Smooth muscle cell of the brain vasculature (primary cell): ENCODE data around the gene MLLT10.

ENCODE experiments used
- DNase-seq: peaks from one replicate; pipeline ENCODE4 v3.0.0-alpha.2; 2012; ENCODE audit warnings: low read depth, low spot score

MLLT10 gene

DNA sequence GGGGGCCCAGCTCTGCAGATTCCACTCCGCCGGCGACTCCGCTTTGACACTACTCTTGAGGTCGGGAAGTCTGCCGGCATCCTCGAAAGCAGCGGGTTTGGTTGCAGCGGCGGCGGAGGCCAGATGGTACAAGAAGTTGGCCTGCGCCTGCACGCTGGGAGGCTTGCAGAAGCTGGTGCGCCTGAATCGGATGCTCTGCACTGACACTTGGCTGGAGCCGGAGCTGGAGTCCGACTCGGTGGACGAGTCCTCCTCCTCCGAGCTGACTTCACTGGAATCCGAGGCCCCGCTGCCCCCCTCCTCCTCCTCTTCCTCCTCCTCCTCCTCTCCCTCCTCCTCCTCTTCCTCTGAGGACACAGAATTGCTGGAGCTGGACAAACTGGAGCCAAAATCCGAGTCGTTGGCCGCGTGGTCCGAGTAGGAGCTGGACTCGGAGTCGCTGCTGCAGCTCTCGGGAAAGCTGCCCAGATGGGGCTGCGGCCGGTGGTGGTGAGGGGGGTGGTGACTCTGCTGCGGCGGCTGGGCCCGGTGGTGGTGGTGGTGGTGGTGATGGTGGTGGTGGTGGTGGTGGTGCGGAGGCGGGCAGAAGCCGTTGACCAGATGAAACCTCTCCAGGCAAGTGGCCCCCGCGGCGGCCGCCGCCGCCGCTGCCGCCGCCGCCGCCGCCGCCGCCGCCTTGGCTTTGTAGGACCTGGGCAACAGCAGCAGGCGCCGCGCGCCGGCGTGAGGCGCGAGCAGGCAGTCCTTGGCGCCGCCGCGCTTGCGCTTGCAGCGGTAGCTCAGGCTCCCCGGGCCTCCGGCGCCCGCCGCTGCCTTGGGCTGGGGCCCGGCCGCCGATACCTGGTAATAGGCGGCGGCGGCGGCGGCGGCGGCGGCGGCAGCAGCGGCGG lies 17.5 kb upstream of the MLLT10 start:
- no peak for DNase-seq

GRCh38 chr10:21517134-21518031 lies 16.6 kb upstream of the MLLT10 start:
- no peak for DNase-seq

DNA sequence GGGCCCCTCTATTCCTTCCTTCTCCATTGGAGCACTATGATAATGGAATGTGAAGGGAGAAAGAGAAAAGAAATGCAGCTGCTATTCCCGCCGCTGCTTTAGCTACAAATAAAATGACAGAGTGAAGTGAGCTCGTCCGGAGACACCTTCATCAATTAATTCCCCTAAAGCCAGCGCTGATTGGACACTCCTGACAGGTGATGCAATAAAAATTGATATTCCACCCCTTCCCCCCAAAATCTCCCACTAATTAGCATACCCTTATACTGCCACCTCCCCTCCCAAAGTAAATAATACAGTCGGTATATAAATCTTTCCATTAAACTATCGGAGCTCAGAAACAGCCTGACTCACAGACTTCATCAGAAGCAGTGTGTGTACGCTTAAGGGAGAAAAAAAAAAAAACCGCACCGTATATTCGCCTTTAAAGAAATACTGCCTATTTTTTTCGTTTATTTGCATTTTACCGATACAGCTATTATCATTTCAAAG lies 15.8 kb upstream of the MLLT10 start:
- no peak for DNase-seq

DNA sequence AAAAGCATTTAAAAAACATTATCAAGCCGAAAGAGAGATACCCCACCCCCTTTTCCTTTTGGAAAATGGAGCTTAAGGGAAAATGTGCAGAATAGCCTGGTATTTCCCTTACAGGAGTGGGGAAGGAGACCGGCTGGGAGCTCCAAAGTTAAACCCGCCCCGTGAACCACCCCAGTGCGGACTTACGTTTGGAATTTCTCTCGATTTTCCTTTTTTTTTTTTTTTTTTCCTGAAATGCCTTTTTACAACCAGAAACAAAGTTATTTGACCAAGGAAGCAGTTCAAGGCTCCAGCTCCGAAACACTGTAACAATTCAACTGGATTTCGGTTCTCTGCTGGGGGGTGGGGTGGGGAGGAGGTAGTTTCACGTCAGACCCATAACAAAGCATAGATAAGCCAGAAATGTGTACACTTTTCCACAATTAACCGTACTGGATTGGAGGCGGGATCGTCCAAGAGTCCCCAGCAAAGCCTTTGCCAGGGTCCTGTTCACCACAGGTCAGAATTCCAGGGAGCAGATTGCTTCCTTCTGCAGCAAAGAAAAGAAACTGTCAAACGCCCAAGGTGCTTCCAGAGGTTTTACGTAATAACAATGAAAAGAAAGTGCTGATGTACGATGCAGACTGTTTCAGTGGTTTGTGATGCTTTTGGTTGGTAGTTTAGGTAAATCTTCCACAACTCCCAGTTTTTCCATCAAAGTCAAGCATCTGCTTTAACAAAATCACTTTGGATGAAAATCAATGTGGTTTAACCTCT lies 15.2 kb upstream of the MLLT10 start:
- no peak for DNase-seq

GRCh38 chr10:21519397-21519933 lies 14.6 kb upstream of the MLLT10 start:
- DNase-seq = no peak

- DNase-seq = no peak
These were observed 14.0 kb upstream of the MLLT10 start for GRCh38 chr10:21519941-21520436.

- DNase-seq = no peak
These were observed 13.5 kb upstream of the MLLT10 start for GRCh38 chr10:21520509-21520908.

- DNase-seq = no peak
These were observed 13.1 kb upstream of the MLLT10 start for GRCh38 chr10:21520949-21521348.

GRCh38 chr10:21521751-21522533 lies 12.1 kb upstream of the MLLT10 start:
- DNase-seq = no peak

DNA sequence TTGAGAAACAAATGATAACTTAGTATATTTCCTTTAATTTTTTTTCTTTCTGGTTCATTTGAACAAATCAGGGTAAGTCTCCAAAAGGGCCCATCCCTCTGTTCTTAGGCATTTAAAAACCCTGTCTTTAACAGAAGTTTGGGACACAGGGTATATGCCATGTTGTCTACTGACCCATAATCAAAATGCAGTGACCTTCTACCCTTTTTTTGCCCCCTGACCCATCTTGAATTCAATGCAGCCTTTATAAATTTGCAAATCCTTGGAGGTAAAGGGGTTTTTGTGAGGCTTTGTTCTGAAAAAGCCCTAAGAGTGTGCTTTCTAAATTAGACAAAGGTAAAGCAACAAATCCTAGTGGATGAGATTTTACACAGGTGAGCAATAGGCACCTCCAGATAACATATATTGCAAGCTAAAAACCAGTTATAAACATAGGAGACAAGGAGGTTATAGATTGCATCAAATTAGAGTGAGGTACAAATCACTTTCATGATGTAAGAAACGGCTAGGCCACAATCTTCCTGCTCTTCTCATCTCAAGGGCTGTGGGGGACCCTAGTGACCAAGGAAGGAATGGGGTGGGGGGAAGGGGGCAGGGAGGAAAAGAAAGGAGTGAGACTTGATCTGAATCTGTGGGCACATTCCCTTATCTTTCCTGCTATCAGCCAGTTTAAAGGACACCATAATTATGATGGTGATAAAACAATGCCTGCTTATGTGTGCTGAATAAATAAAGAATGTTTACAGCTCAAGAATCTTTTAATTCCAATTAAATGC lies 11.2 kb upstream of the MLLT10 start:
- no peak for DNase-seq

DNA sequence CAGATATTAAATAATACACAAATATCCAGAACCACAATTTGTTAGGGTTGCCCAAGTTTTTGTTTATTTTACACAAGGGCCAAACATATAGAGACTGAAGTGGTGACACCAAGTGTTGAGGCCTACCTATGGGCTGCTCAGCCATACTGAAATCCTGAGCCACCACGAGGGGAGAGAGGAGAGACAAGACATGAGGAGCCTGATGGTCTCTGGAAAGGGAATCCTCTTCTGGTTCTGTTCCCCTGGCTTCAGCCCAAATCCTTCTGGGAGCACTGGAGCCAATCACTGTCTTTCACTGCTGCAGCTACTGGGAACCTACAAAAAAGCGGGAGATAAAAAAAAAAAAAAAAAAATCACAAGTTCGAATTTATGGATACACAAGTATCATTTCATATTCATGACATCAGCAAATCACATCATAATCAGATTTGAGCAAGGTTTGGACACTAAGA lies 10.4 kb upstream of the MLLT10 start:
- DNase-seq = no peak

- no peak for DNase-seq
These were observed 9.9 kb upstream of the MLLT10 start for GRCh38 chr10:21524131-21524525.

DNA sequence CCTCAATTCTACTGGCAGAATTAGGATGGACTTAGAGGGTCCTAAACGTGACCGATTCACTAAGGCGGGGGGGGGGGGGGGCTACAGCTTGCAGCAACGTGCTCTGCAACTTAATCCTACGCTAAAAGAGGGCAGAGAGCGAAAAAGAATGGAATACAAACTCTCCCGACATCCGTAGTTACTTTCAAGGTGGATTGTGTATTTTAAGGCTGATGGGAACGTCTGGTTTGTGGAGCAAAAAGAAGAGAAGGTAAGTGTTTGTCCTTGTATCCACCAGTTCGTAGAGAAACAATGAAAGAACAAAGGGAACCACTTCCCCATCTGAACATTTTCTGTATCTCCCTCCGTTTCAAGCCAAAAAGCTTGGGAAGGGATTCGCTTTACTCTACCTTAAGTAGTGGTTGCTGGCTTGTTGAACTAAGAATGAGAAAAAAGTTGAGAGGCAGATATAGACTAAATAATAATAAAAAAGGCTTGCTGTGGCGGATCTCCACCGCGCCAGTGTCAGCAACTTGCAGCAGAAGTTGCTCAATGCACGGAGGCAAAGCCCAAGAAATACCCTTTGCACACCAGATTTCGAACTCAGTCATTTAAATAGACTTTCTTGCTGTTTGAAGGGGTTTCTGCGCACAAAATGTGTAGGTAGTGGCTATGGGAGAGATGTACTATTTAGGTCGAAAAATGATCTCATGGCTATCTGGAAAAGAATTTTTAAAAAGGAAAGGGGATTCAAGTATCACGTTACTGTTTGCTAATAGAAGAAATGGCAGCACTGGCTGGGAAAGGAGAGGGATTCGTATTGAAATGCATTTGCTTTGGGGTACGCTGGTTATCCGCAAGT lies 9.3 kb upstream of the MLLT10 start:
- no peak for DNase-seq

DNA sequence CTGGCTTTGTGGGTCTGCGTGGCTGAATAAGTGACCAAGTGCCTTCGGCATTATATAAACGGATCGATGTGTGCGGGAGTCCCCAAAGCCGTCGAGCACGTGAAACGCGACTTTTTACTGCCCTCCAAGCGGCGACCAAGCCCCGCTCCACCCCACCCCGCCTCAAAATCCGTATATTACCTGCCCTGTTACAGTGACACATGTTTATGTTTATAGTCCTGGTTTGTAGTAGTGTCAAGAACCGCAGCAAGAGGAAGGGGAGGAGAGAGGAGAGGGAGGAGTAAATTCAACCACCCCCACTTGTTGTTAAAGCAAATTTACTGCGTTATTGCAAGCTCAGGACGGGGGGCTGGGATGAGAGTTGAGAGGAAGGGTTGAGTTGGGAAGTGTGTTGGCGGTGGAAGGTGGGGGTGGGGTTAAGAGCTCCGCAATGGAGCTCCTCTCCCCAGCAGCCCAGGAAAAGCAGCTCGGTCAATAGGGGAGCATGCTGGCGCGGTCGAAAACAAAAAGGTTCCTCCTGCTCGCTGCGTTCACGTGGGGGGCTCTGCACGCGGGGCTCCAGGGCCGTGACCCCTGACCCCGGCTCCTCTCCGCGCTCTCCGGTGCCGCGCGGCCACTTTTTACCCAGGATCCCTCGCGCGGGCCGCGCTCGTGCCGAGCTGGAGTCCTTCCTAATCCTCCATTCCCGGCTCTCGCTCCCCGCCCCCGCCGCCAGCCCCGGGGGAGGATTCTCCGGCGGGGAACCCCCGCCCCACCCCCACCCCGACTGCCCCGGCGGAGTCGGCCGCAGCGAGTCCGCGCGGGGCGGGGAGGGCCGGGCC lies 8.5 kb upstream of the MLLT10 start, which contains the start of gene SKIDA1:
TSS of gene SKIDA1 (minus strand) at position 316 of the 821 bp plus-strand sequence. CDS start 7,860 bp downstream, outside the sequence.
- DNase-seq = no peak

GRCh38 chr10:21526188-21526859 lies 7.7 kb upstream of the MLLT10 start:
- peak; percentile 79 for DNase-seq

GRCh38 chr10:21526860-21527597 lies 7.0 kb upstream of the MLLT10 start:
- no peak for DNase-seq
